Fibroblast of lung (primary cell): ENCODE data around the gene NRM. TPM values are rescaled to one million over a fixed set of nuclear protein-coding genes. Genes with fewer than 3 reads are reported as not detected.
"Not testable (repeated sequence)": the region's sequence is repeated elsewhere in the genome, so short reads cannot be mapped to it uniquely, and the experiment has no call there.

ENCODE experiments used
- DNase-seq, 2 donors: peaks; one replicate each; pipeline versions ENCODE4 v3.0.0 to v3.0.0-alpha.2; 2010; ENCODE audit warnings: low read depth in 2 of 2
- H2AFZ ChIP-seq: 2 replicates; pipeline ENCODE4 v1.5.1; 2012; ENCODE audit warnings: low read length, control low read depth, inconsistent platforms
- H3K27ac ChIP-seq: 2 replicates; pipeline ENCODE4 v1.5.1; 2011; ENCODE audit warnings: low read length, control low read depth; ENCODE audit not compliant: insufficient read depth
- H3K27me3 ChIP-seq: 2 replicates; pipeline ENCODE4 v1.5.1; 2011; ENCODE audit warnings: mild to moderate bottlenecking, low read length; ENCODE audit not compliant: control insufficient read depth, insufficient read depth
- H3K36me3 ChIP-seq: 2 replicates; pipeline ENCODE4 v1.5.1; 2011; ENCODE audit warnings: low read length; ENCODE audit not compliant: control insufficient read depth, insufficient read depth
- H3K4me1 ChIP-seq: 2 replicates; pipeline ENCODE4 v1.5.1; 2011; ENCODE audit warnings: low read length; ENCODE audit not compliant: control insufficient read depth, insufficient read depth; ENCODE audit errors: extremely low read depth
- H3K4me2 ChIP-seq: 2 replicates; pipeline ENCODE4 v1.5.1; 2011; ENCODE audit warnings: low read length, control low read depth; ENCODE audit not compliant: insufficient read depth; ENCODE audit errors: extremely low read depth
- H3K4me3 ChIP-seq, 4 experiments: fragments of 200-600 bp in 1 of 4; sonication (generic) in 1 of 4; replicated peaks in 1 of 4; 2 replicates each; pipeline ENCODE4 v1.5.1; 2011 to 2016; ENCODE audit warnings: low read length in 4 of 4, low read depth in 3 of 4, mild to moderate bottlenecking in 3 of 4, control low read depth in 2 of 4, inconsistent platforms in 1 of 4, mixed read lengths in 1 of 4; ENCODE audit not compliant: insufficient read depth in 1 of 4; ENCODE audit errors: control extremely low read depth in 1 of 4
- H3K79me2 ChIP-seq: 2 replicates; pipeline ENCODE4 v1.5.1; 2012; ENCODE audit warnings: mild to moderate bottlenecking, low read length, inconsistent platforms; ENCODE audit not compliant: control insufficient read depth, insufficient read depth
- H3K9ac ChIP-seq: 2 replicates; pipeline ENCODE4 v1.5.1; 2011; ENCODE audit warnings: mild to moderate bottlenecking, low read length, control low read depth; ENCODE audit not compliant: insufficient read depth
- H3K9me3 ChIP-seq: 2 replicates; pipeline ENCODE4 v1.5.1; 2012; ENCODE audit warnings: low read depth, low read length; ENCODE audit not compliant: control insufficient read depth, insufficient read depth
- H4K20me1 ChIP-seq: 2 replicates; pipeline ENCODE4 v1.5.1; 2011; ENCODE audit warnings: low read length; ENCODE audit not compliant: control insufficient read depth, insufficient read depth; ENCODE audit errors: extremely low read depth
- EZH2 ChIP-seq: IDR thresholded peaks from 2 replicates; pipeline ENCODE4 v1.5.1; 2012; ENCODE audit warnings: low read length, control low read depth, mild to moderate bottlenecking; ENCODE audit errors: missing control alignments
- polyA plus RNA-seq, 2 donors: library from polyadenylated mRNA; depleted of rRNA in 1 of 2; stranded (reverse) in 1 of 2; unstranded in 1 of 2; fragments of >200 nt; gene quantifications; 2 replicates each; pipeline ENCODE4 v1.2.1, GENCODE V29; 2011 to 2012; ENCODE audit warnings: missing spikeins in 1 of 2
- total RNA-seq: library from RNA; depleted of rRNA; stranded (reverse); fragments of >200 nt; gene quantifications from 2 replicates; pipeline ENCODE4 v1.2.1, GENCODE V29; 2014
- TF ChIP-seq, protein P1 (sequence below), 2 donors: IDR thresholded peaks in 1 of 2; conservative IDR thresholded peaks in 1 of 2; 1 replicate in 1 of 2; 2 replicates in 1 of 2; pipeline ENCODE4 v1.5.1; 2011 to 2012; ENCODE audit warnings: low read length in 2 of 2, control low read depth in 1 of 2, inconsistent platforms in 1 of 2, low read depth in 1 of 2, mild to moderate bottlenecking in 1 of 2

Gene NRM
- total and polyA plus RNA-seq, 2 donors (not counting 1 experiment from before 2014, with no cell fraction given), result 2.5 to 18.3 TPM

DNA sequence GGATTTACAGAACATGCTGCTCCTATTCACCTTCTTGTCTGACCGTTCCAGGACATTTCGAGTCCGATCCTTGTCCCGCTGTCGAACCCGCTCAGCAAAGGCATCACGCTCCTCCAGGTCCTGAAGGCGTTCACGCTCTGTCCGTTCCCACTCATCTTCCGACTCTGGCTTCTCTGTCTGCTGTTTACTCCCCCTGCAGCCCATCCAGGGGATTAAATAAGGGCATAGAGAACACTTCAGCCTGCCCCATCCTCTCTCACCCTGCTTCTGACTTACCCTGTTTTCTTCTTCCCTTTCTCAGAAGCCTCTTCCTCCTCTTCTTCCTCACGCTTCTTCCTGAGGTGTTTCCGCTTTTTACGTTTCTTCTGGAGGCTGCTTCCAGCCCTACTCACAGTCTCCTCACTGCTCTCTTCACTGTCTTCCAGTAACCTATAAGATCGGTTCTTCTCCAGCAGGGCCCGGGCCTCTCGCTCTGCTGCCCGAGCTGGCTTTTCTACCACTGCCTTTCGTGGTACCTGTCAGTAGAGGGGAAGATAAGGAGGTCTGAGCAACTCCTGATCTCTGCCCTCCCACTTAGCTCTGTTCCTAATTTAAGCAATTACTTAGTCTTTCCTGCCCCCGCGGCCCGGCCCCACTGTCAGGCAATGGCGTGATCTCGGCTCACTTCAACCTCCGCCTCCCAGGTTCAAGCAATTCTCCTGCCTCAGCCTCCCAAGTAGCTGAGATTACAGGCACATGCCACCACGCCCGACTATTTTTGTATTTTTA lies 19.8 kb downstream of the NRM start:
- H3K4me3 ChIP-seq, result no peak overlapping the region
- no peaks in the 10 kb centered on the region for H3K9me3 ChIP-seq
- H3K27ac ChIP-seq, result no peak overlapping the region
- H3K79me2 ChIP-seq, result peaks cover 23% of the 10 kb centered on the region
- peaks cover 12% of the 10 kb centered on the region for H3K36me3 ChIP-seq
- no peak for TF ChIP-seq EZH2
- TF ChIP-seq, protein P1, sequence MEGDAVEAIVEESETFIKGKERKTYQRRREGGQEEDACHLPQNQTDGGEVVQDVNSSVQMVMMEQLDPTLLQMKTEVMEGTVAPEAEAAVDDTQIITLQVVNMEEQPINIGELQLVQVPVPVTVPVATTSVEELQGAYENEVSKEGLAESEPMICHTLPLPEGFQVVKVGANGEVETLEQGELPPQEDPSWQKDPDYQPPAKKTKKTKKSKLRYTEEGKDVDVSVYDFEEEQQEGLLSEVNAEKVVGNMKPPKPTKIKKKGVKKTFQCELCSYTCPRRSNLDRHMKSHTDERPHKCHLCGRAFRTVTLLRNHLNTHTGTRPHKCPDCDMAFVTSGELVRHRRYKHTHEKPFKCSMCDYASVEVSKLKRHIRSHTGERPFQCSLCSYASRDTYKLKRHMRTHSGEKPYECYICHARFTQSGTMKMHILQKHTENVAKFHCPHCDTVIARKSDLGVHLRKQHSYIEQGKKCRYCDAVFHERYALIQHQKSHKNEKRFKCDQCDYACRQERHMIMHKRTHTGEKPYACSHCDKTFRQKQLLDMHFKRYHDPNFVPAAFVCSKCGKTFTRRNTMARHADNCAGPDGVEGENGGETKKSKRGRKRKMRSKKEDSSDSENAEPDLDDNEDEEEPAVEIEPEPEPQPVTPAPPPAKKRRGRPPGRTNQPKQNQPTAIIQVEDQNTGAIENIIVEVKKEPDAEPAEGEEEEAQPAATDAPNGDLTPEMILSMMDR (conservative IDR thresholded peaks at IDR 0.05 in 1 of 2, IDR thresholded peaks at IDR 0.05 in 1 of 2; ENCODE audit: low read depth in 1 of 2, low read length in 2 of 2), result no peak
- no peaks in the 10 kb centered on the region for H3K27me3 ChIP-seq
- no peak overlapping the region for H3K9ac ChIP-seq
- H3K4me2 ChIP-seq, result no peak overlapping the region
- no peak overlapping the region for H2AFZ ChIP-seq
- H4K20me1 ChIP-seq, result no peaks in the 10 kb centered on the region
- DNase-seq, result no peak
- H3K4me1 ChIP-seq, result peaks cover 6% of the 10 kb centered on the region

DNA sequence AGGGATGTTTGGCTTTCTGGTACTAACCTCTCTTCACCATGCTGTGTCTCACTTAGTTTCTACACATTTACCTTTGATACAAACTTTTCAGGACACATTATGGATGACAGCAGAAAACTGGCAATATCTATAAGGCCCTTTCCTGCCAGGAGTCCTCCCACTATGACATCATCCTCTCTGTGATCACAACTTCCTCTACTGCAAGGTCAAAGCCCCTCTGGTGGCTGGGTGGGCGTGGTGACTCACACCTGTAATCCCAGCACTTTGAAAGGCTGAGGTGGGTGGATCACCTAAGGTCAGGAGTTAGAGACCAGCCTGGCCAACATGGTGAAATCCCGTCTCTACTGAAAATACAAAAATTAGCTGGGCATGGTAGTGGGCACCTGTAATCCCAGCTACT lies 24.5 kb downstream of the NRM start:
- not testable (repeated sequence) for H3K9me3 ChIP-seq, H4K20me1 ChIP-seq, H3K4me2 ChIP-seq, H3K27ac ChIP-seq, H3K4me3 ChIP-seq, H3K9ac ChIP-seq, H3K27me3 ChIP-seq, H3K4me1 ChIP-seq, H2AFZ ChIP-seq, H3K79me2 ChIP-seq
- DNase-seq, result peak in 1 of 2 donors; percentile 41
- H3K36me3 ChIP-seq, result peaks cover 26% of the 10 kb centered on the region

DNA sequence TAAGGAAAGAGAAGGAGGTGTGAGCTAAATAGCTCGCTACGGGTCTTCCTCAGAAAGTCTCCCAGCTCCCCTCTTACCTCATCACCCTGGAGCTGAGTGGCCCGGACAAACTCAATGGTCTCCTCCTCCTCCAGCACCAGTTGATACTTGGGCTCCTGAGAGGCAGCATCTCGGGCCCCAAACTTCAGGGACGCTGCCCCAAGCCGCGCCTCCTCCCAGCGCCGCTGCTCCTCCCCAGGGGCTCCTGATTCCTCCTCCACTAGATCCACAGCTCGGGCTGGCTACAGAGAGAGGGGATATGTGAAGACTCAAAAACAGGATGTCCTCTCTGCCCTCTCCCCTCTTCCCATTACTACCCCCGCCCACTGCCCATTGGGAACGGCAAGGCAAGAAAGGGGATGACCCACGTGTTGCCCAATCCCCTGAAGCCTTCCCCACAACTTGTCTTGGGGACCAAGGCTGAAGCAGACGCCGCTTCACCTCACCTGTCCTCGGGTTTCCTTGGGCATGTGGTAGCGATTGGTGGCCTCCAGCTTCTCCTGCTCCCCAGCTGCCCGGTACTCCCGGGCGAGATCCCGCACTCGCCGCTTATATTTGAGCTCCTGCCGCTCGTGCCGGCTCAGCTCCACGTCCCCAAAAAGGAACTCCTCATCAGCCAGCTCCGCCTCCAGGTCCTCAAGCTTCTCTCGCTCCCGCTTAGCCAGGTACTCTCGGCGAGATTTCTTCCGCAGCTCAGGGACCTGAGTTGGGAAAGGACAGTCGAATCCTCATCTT lies 25.6 kb downstream of the NRM start:
- TF ChIP-seq EZH2, result no peak
- TF ChIP-seq, protein P1 (conservative IDR thresholded peaks at IDR 0.05 in 1 of 2, IDR thresholded peaks at IDR 0.05 in 1 of 2; ENCODE audit: low read depth in 1 of 2, low read length in 2 of 2), result no peak
- no peak for DNase-seq
- H3K36me3 ChIP-seq, result peaks cover 20% of the 10 kb centered on the region
- H3K4me2 ChIP-seq, result no peak overlapping the region
- H3K4me1 ChIP-seq, result no peaks in the 10 kb centered on the region
- no peaks in the 10 kb centered on the region for H3K9me3 ChIP-seq
- H2AFZ ChIP-seq, result no peak overlapping the region
- no peaks in the 10 kb centered on the region for H4K20me1 ChIP-seq
- H3K4me3 ChIP-seq, result no peak overlapping the region
- no peaks in the 10 kb centered on the region for H3K27me3 ChIP-seq
- no peaks in the 10 kb centered on the region for H3K79me2 ChIP-seq
- H3K9ac ChIP-seq, result no peak overlapping the region
- no peak overlapping the region for H3K27ac ChIP-seq

DNA sequence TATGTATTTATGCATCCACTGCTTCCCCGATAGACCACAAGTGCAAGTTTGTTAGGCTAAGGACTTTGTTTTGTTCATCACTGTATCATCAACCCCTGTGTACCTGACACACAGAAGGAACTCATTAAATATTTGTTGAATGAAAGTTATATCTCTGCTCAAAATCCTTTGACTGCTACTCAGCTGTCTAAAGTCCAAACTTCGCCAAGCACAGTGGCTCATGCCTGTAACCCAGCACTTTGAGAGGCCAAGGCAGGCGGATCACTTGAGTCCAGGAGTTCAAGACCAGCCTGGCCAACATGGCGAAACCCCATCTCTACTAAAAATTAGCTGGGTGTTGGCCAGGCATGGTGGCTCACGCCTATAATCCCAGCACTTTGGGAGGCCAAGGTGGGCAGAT lies 32.9 kb downstream of the NRM start:
- not testable (repeated sequence) for H3K27ac ChIP-seq, H3K79me2 ChIP-seq, H3K4me2 ChIP-seq, H3K27me3 ChIP-seq, H2AFZ ChIP-seq, H3K4me3 ChIP-seq, H3K9me3 ChIP-seq, H4K20me1 ChIP-seq, DNase-seq, H3K4me1 ChIP-seq, H3K9ac ChIP-seq
- peaks cover 20% of the 10 kb centered on the region for H3K36me3 ChIP-seq
